Mucosa of rectum (tissue), 2 donors: ENCODE data around the gene ANGPTL5.

Experiments
- H3K27ac ChIP-seq, 2 donors: one replicate each; pipeline ENCODE4 v1.7.0; 2013; ENCODE audit warnings: inconsistent platforms in 2 of 2, low read depth in 2 of 2, low read length in 2 of 2
- H3K27me3 ChIP-seq, 2 donors: one replicate each; pipeline ENCODE4 v1.7.0; 2013; ENCODE audit warnings: low read length in 2 of 2; ENCODE audit not compliant: control insufficient read depth in 2 of 2, insufficient read depth in 2 of 2
- H3K36me3 ChIP-seq, 2 donors: one replicate each; pipeline ENCODE4 v1.7.0; 2013; ENCODE audit warnings: low read length in 2 of 2; ENCODE audit not compliant: control insufficient read depth in 2 of 2, insufficient read depth in 2 of 2
- H3K4me1 ChIP-seq, 2 donors: one replicate each; pipeline ENCODE4 v1.7.0; 2013; ENCODE audit warnings: low read length in 2 of 2, mild to moderate bottlenecking in 1 of 2; ENCODE audit not compliant: control insufficient read depth in 2 of 2, insufficient read depth in 2 of 2
- H3K4me3 ChIP-seq, 2 donors: one replicate each; pipeline ENCODE4 v1.7.0; 2013; ENCODE audit warnings: low read length in 2 of 2
- H3K9ac ChIP-seq, 2 donors: one replicate each; pipeline ENCODE4 v1.7.0; 2013; ENCODE audit warnings: low read length in 2 of 2, low read depth in 1 of 2, mild to moderate bottlenecking in 1 of 2
- H3K9me3 ChIP-seq, 2 donors: one replicate each; pipeline ENCODE4 v1.7.0; 2013; ENCODE audit warnings: low read length in 2 of 2; ENCODE audit not compliant: control insufficient read depth in 2 of 2
- donor health status: healthy.
- donor health status: Normal muscosa, but diverticular disease.

ANGPTL5 gene

GRCh38 chr11:101907815-101908214 is 8.5 kb downstream of the ANGPTL5 start:
- Histone ChIP-seq H3K27me3 (no peaks in the 10 kb centered on the region), H3K36me3 (no peaks in the 10 kb centered on the region), H3K9ac (no peak overlapping the region), H3K27ac (no peak overlapping the region), H3K4me1 (no peaks in the 10 kb centered on the region), H3K9me3 (no peaks in the 10 kb centered on the region), H3K4me3 (no peak overlapping the region)

GRCh38 chr11:101894505-101894904 is 21.8 kb downstream of the ANGPTL5 start:
- no peak overlapping the region for H3K4me3 ChIP-seq
- H3K27me3 ChIP-seq, result no peaks in the 10 kb centered on the region
- no peak overlapping the region for H3K27ac ChIP-seq
- H3K9me3 ChIP-seq, result no peaks in the 10 kb centered on the region
- no peaks in the 10 kb centered on the region for H3K36me3 ChIP-seq
- H3K9ac ChIP-seq, result no peak overlapping the region
- no peaks in the 10 kb centered on the region for H3K4me1 ChIP-seq

- Histone ChIP-seq H3K4me3 (no peak overlapping the region), H3K36me3 (no peaks in the 10 kb centered on the region), H3K9ac (no peak overlapping the region), H3K27ac (no peak overlapping the region), H3K27me3 (no peaks in the 10 kb centered on the region), H3K4me1 (no peaks in the 10 kb centered on the region), H3K9me3 (no peaks in the 10 kb centered on the region)
These were observed 26.6 kb downstream of the ANGPTL5 start for GRCh38 chr11:101889767-101890166.

GRCh38 chr11:101885631-101886030 is 30.7 kb downstream of the ANGPTL5 start:
- no peak overlapping the region for H3K9ac ChIP-seq
- no peak overlapping the region for H3K4me3 ChIP-seq
- H3K27ac ChIP-seq, result no peak overlapping the region
- no peaks in the 10 kb centered on the region for H3K4me1 ChIP-seq
- H3K9me3 ChIP-seq, result no peaks in the 10 kb centered on the region
- H3K36me3 ChIP-seq, result no peaks in the 10 kb centered on the region
- H3K27me3 ChIP-seq, result no peaks in the 10 kb centered on the region

DNA sequence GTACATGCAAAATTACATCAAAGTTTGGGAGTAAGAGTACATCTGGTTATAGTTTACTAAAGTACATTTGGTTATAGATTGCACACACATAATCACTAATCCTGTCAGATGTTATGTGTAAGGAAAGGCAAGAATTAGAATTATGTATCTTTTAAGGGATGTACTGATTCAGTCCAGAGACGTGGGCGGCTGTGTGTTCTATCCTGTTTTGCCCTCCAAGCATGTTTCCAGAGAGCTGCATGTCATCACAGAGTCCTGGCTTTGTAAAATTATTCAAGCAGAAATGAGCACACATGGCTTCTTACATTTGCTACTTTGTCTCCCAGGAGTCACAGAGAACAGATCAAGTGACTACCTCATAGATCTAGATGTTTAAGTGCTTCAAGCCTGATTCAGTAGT is 34.7 kb downstream of the ANGPTL5 start:
- Histone ChIP-seq H3K9me3 (no peaks in the 10 kb centered on the region), H3K36me3 (no peaks in the 10 kb centered on the region), H3K4me3 (no peak overlapping the region), H3K27me3 (no peaks in the 10 kb centered on the region), H3K9ac (no peak overlapping the region), H3K27ac (no peak overlapping the region), H3K4me1 (no peaks in the 10 kb centered on the region)

DNA sequence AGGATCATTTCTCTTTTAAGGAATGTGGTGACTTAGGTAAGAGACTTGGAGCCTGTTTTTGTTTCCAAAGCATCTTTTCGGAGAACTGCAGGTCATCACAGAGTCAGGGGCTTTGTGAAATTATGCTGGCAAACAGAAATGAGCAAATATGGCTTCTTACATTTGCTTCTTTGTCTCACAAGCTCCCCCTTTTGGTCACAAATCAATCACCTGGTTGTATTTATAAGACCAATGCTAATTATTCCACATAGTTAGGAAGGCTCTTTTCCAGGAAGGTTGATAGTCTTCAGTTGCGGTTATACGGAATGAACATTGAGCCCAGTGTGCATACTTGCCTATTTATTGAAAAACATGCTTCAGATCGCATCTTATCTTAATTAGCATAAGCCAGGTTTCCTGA is 36.1 kb downstream of the ANGPTL5 start:
- no peaks in the 10 kb centered on the region for H3K9me3 ChIP-seq
- no peak overlapping the region for H3K27ac ChIP-seq
- no peaks in the 10 kb centered on the region for H3K4me1 ChIP-seq
- H3K27me3 ChIP-seq, result no peaks in the 10 kb centered on the region
- no peak overlapping the region for H3K4me3 ChIP-seq
- no peak overlapping the region for H3K9ac ChIP-seq
- H3K36me3 ChIP-seq, result no peaks in the 10 kb centered on the region

- H3K4me1 ChIP-seq, result no peaks in the 10 kb centered on the region
- H3K27ac ChIP-seq, result no peak overlapping the region
- no peaks in the 10 kb centered on the region for H3K36me3 ChIP-seq
- no peaks in the 10 kb centered on the region for H3K9me3 ChIP-seq
- H3K27me3 ChIP-seq, result no peaks in the 10 kb centered on the region
- H3K9ac ChIP-seq, result no peak overlapping the region
- no peak overlapping the region for H3K4me3 ChIP-seq
These were observed 44.0 kb downstream of the ANGPTL5 start for GRCh38 chr11:101872171-101872882.

DNA sequence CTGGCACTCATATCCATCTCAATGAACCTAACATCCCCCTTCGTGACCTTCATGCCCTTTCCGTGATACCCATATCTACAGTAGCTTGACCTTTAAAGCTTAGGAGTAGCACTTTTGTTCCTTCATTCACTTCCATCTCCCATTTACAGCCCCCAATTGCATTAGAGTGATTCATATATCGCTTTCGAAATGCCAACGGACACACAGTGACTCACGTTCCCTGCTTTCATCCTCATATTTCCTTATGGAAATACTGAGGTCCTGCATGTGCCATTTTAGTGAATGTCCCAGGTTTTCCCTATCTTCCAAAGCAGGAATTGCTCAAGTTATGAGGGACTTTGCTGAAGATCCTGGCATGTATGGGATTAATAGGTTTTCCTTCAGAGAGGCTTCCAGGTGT is 45.8 kb downstream of the ANGPTL5 start:
- no peaks in the 10 kb centered on the region for H3K4me1 ChIP-seq
- H3K9ac ChIP-seq, result no peak overlapping the region
- no peak overlapping the region for H3K27ac ChIP-seq
- no peaks in the 10 kb centered on the region for H3K36me3 ChIP-seq
- no peaks in the 10 kb centered on the region for H3K9me3 ChIP-seq
- no peaks in the 10 kb centered on the region for H3K27me3 ChIP-seq
- no peak overlapping the region for H3K4me3 ChIP-seq

DNA sequence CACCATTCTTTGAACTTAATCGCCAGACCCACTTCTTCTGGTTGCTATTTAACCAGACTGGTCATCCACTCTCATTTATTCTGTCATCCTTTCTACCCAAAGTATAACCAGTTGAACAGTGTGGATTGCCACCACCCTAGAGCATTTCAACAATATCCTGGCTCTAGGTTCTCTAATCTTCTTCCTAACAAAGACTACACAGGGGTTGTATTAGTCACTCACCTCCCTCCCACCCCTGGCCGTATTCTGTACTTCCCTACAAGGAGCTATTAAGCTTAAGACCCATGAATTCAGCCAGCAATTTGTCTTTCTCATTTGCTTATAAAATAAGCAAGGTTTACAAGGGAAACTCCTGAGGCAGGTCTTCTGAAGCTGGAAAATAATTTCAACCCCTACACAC is 48.4 kb downstream of the ANGPTL5 start:
- no peak overlapping the region for H3K9ac ChIP-seq
- no peaks in the 10 kb centered on the region for H3K9me3 ChIP-seq
- no peaks in the 10 kb centered on the region for H3K4me1 ChIP-seq
- no peak overlapping the region for H3K4me3 ChIP-seq
- H3K27me3 ChIP-seq, result no peaks in the 10 kb centered on the region
- H3K27ac ChIP-seq, result no peak overlapping the region
- no peaks in the 10 kb centered on the region for H3K36me3 ChIP-seq

DNA sequence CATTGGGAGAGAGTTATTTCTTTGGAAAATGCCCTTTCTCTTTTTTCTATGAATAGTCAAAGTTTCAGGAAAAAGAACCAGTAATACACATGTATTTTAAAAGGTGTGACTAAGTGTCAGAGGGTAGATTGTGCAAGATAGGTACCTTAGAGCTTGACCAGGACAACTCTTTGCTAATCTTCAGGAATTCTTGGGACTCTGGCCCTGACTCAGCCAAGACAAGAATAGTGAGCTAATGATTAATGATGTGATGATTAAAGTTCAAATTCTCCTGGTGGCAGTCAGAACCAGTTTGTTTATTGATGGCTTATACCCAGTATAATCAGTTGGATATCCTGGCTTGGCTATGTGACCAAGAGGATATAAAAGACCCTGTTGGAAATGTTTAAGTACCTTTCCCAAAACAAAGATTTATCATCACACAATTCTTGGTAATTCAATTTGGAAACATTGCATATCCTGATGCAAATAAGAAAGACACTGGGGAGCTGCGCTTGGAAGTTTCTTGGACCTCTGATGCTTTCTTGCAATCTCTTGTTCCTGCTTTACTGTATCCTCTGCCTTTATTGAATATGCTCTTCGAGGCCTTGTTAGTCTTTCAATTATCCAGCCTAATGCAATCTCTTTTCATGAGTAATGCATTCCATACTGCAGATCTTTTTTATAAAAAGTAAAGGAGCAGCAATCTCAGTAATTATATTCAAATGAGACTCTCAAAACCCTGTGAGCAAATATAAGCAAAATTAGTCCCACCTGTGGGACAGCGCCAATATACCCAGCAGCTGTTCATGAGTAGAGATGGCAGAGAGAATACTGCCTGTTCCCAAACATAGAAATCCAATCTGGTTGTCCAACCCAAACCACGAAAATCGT is 49.5 kb downstream of the ANGPTL5 start:
- Histone ChIP-seq H3K27me3 (no peaks in the 10 kb centered on the region), H3K4me3 (no peak overlapping the region), H3K36me3 (no peaks in the 10 kb centered on the region), H3K4me1 (no peaks in the 10 kb centered on the region), H3K27ac (no peak overlapping the region), H3K9me3 (no peaks in the 10 kb centered on the region), H3K9ac (no peak overlapping the region)
